Testis (tissue), 3 donors: ENCODE data around the gene BICD2. TPM values are rescaled to one million over a fixed set of nuclear protein-coding genes. Genes with fewer than 3 reads are reported as not detected.

Source experiments
- DNase-seq: peaks from one replicate; pipeline ENCODE4 v3.0.0-alpha.2; 2019
- H3K27ac ChIP-seq, 2 donors: fragments of 200-600 bp; sonication (generic); one replicate each; pipeline ENCODE4 v1.5.1; 2019
- H3K27me3 ChIP-seq: fragments of 200-600 bp; sonication (generic); one replicate; pipeline ENCODE4 v1.5.1; 2019
- H3K36me3 ChIP-seq: fragments of 200-600 bp; sonication (generic); one replicate; pipeline ENCODE4 v1.5.1; 2017; ENCODE audit warnings: low read depth; ENCODE audit errors: missing control alignments
- H3K4me1 ChIP-seq: fragments of 200-600 bp; sonication (generic); one replicate; pipeline ENCODE4 v1.5.1; 2019
- H3K4me3 ChIP-seq, 2 donors: fragments of 200-600 bp; sonication (generic); one replicate each; pipeline ENCODE4 v1.5.1; 2017 to 2019
- H3K9me3 ChIP-seq: fragments of 200-600 bp; sonication (generic); one replicate; pipeline ENCODE4 v1.5.1; 2017
- POLR2A ChIP-seq: fragments of 450-650 bp; IDR thresholded peaks from one replicate; pipeline ENCODE4 v1.6.1; 2017; ENCODE audit warnings: antibody characterized with exemption, mild to moderate bottlenecking, moderate library complexity
- WGBS, 2 donors: methylation state at CpG; one replicate each; pipeline ENCODE4 v1.1.5; 2018; 5-methylcytosine and 5-hydroxymethylcytosine counted together
- intact Hi-C: fragments of 100-400 bp; cut with DNase I; formaldehyde crosslinking; loops from one replicate; pipeline ENCODE4 v1.15.1; 2023; ENCODE audit warnings: low total_unique reads
- polyA plus RNA-seq: library from polyadenylated mRNA; stranded (reverse); fragments of 350-450 nt; fragmentation: Illumina TruSeq; extraction: RNeasy Lipid Tissue Mini Kit (QIAGEN cat#74804); gene quantifications from one replicate; pipeline ENCODE4 v1.2.3, GENCODE V29; 2014; ENCODE audit warnings: low read depth, low replicate concordance; ENCODE audit not compliant: insufficient read depth
- total RNA-seq, 2 donors: library from RNA; depleted of rRNA; stranded (reverse); fragments of >200 nt; gene quantifications; one replicate each; pipeline ENCODE4 v1.2.3, GENCODE V29; 2016
- TF ChIP-seq, protein P1 (sequence below), 3 experiments: fragments of 450-650 bp in 2 of 3; fragments of 200-600 bp in 1 of 3; sonication (generic) in 1 of 3; IDR thresholded peaks; one replicate each; pipeline ENCODE4 v1.5.1; 2016 to 2019; ENCODE audit warnings: antibody characterized with exemption in 3 of 3, mild to moderate bottlenecking in 2 of 3, moderate library complexity in 1 of 3

The BICD2 gene
- total and polyA plus RNA-seq, 3 donors from 2014 or later, result 24.0 to 55.7 (median 48.0) TPM

DNA sequence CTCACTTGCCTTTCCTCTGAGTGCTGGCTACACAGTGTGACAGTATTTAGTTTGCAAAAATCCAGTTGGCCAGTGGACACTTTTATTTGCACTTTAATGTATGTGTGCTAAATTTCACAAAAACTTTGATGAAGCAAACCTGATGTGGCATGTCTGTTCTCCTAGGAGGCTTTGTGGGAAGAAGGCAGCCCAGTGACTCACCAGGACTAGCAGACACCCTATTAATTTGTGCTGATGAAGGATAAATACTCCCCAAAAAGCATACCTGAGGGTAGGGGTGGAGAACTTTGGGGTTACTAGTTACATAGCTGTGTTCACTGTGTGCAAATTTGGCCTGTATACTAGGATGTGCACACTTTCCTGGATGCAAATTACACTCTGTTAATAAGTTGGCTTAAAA lies 55.4 kb downstream of the BICD2 start:
- no peak overlapping the region for H3K27ac ChIP-seq
- H3K4me1 ChIP-seq, result no peaks in the 10 kb centered on the region
- H3K36me3 ChIP-seq, result no peaks in the 10 kb centered on the region
- H3K27me3 ChIP-seq, result no peaks in the 10 kb centered on the region
- DNase-seq, result no peak
- H3K4me3 ChIP-seq, result no peak overlapping the region
- intact Hi-C loops, result no loop called here
- H3K9me3 ChIP-seq, result no peaks in the 10 kb centered on the region
- TF ChIP-seq POLR2A, result no peak
- TF ChIP-seq, protein P1, sequence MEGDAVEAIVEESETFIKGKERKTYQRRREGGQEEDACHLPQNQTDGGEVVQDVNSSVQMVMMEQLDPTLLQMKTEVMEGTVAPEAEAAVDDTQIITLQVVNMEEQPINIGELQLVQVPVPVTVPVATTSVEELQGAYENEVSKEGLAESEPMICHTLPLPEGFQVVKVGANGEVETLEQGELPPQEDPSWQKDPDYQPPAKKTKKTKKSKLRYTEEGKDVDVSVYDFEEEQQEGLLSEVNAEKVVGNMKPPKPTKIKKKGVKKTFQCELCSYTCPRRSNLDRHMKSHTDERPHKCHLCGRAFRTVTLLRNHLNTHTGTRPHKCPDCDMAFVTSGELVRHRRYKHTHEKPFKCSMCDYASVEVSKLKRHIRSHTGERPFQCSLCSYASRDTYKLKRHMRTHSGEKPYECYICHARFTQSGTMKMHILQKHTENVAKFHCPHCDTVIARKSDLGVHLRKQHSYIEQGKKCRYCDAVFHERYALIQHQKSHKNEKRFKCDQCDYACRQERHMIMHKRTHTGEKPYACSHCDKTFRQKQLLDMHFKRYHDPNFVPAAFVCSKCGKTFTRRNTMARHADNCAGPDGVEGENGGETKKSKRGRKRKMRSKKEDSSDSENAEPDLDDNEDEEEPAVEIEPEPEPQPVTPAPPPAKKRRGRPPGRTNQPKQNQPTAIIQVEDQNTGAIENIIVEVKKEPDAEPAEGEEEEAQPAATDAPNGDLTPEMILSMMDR (IDR thresholded peaks at IDR 0.05), result no peak

DNA sequence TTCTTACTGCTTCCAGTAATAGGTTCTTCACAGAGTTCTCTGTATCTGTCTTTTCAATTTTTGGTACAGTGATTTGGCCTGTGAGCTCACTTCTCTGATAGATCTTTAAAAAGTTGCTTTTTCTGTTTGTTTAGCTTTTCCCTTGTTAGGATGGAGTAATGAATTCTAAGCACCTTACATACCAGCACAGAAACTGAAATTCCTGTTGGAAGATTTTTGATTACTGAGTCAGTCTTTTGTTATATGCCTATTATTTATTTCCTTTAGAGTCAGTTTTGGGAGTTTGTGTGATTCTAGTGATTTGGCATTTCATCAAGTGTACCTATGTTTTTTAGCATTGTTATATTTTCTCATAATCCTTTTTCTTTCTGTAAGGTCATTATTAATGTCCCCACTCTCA lies 57.1 kb downstream of the BICD2 start:
- no peak for TF ChIP-seq POLR2A
- TF ChIP-seq, protein P1 (IDR thresholded peaks at IDR 0.05), result no peak
- no peak overlapping the region for H3K4me3 ChIP-seq
- no peaks in the 10 kb centered on the region for H3K4me1 ChIP-seq
- no peaks in the 10 kb centered on the region for H3K36me3 ChIP-seq
- no peaks in the 10 kb centered on the region for H3K9me3 ChIP-seq
- intact Hi-C loops, result no loop called here
- no peak overlapping the region for H3K27ac ChIP-seq
- no peak for DNase-seq
- no peaks in the 10 kb centered on the region for H3K27me3 ChIP-seq

DNA sequence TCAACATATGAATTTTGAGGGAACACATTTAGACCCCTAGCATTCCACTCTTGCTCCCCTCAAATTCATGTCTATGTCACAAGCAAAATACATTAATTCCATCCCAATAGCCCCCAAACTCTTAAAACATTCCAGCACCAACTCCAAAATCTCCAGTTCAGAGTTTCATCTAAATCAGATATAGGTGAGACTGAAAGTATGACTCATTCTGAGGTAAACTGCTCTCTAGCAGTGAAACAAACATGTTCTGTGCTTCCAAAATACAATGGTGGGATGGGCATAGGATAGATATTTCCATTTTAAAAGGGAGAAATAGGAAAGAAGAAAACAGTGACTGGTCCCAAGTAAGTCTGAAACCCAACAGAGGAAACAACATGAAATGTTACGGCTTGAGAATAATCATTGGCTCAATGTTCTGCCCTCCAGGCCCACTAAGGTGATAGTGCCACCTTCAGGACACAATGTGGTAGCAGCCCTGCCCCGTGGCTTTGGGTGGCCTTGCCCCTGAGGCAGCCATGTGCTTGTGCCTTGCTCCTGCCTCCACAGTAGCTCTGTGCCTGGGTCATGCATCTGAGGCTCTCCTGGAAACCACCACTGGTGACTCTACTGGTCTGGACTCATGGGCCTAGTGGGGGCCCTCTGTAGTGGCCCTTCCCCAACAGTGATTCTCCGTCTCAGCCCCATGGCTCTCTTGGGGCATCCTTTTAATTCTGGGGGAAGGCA lies 58.3 kb downstream of the BICD2 start:
- intact Hi-C loops, result no loop called here
- TF ChIP-seq POLR2A, result no peak
- TF ChIP-seq, protein P1 (IDR thresholded peaks at IDR 0.05), result peak in 1 of 3 experiments; percentile 26
- DNase-seq, result no peak
- no peak overlapping the region for H3K27ac ChIP-seq
- H3K4me1 ChIP-seq, result no peaks in the 10 kb centered on the region
- no peaks in the 10 kb centered on the region for H3K9me3 ChIP-seq
- no peaks in the 10 kb centered on the region for H3K36me3 ChIP-seq
- H3K4me3 ChIP-seq, result no peak overlapping the region
- no peaks in the 10 kb centered on the region for H3K27me3 ChIP-seq
- WGBS, 2 donors, result 59 to 62% methylated on average over 3 of the region's 3 CpGs

DNA sequence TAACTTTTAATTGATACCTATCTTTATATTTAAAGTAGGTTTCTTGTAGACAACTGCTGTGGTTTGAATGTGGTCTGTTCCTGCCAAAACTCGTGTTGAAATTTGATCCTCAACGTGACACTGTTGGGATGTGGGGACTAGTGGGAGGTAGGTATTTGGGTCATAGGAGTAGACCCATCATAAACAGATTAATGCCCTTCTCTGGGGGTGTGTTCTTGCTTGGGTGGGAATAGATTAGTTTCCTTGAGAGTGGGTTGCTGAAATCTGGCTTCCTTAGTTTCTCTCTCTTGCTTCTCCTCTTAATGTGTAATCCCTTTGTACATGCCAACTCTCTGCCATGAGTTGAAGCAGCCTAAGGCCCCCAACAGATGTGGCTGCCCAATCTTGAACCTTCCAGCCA lies 60.1 kb downstream of the BICD2 start:
- no peak for TF ChIP-seq POLR2A
- TF ChIP-seq, protein P1 (IDR thresholded peaks at IDR 0.05), result no peak
- no peaks in the 10 kb centered on the region for H3K27me3 ChIP-seq
- intact Hi-C loops, result no loop called here
- 77 to 84% methylated on average over 2 of the region's 2 CpGs for WGBS, 2 donors
- no peaks in the 10 kb centered on the region for H3K9me3 ChIP-seq
- no peaks in the 10 kb centered on the region for H3K36me3 ChIP-seq
- no peak overlapping the region for H3K4me3 ChIP-seq
- DNase-seq, result no peak
- H3K4me1 ChIP-seq, result no peaks in the 10 kb centered on the region
- no peak overlapping the region for H3K27ac ChIP-seq

GRCh38 chr9:92696619-92697018 lies 68.0 kb downstream of the BICD2 start:
- H3K9me3 ChIP-seq, result no peaks in the 10 kb centered on the region
- WGBS, 2 donors, result 85 to 91% methylated on average over 1 of the region's 1 CpG
- TF ChIP-seq, protein P1 (IDR thresholded peaks at IDR 0.05), result no peak
- no peak for TF ChIP-seq POLR2A
- H3K27ac ChIP-seq, result no peak overlapping the region
- DNase-seq, result no peak
- H3K4me3 ChIP-seq, result no peak overlapping the region
- H3K4me1 ChIP-seq, result no peaks in the 10 kb centered on the region
- H3K36me3 ChIP-seq, result no peaks in the 10 kb centered on the region
- H3K27me3 ChIP-seq, result no peaks in the 10 kb centered on the region
- intact Hi-C loops, result no loop called here
